HG03354 (cell line): ENCODE data around the gene STX4.

Source experiments
- ATAC-seq: cut with Tn5 transposase; IDR thresholded peaks from one replicate; pipeline ENCODE4 v1.9.1; 2021; ENCODE audit warnings: mild to moderate bottlenecking; ENCODE audit not compliant: unreplicated experiment, poor library complexity, severe bottlenecking

The STX4 gene

DNA sequence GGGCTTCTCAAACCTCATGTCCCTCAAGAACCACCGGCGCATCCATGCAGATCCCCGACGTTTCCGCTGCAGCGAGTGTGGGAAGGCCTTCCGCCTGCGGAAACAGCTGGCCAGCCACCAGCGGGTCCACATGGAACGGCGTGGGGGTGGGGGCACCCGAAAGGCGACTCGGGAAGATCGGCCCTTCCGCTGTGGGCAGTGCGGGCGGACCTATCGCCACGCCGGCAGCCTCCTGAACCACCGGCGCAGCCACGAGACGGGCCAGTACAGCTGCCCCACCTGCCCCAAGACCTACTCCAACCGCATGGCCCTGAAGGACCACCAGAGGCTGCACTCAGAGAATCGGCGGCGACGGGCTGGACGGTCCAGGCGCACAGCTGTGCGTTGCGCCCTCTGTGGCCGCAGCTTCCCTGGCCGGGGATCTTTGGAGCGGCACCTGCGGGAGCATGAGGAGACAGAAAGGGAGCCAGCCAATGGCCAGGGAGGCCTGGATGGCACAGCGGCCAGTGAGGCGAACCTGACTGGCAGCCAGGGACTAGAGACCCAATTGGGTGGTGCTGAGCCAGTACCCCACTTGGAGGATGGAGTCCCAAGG lies 46.8 kb downstream of the STX4 start:
- no peak for ATAC-seq

DNA sequence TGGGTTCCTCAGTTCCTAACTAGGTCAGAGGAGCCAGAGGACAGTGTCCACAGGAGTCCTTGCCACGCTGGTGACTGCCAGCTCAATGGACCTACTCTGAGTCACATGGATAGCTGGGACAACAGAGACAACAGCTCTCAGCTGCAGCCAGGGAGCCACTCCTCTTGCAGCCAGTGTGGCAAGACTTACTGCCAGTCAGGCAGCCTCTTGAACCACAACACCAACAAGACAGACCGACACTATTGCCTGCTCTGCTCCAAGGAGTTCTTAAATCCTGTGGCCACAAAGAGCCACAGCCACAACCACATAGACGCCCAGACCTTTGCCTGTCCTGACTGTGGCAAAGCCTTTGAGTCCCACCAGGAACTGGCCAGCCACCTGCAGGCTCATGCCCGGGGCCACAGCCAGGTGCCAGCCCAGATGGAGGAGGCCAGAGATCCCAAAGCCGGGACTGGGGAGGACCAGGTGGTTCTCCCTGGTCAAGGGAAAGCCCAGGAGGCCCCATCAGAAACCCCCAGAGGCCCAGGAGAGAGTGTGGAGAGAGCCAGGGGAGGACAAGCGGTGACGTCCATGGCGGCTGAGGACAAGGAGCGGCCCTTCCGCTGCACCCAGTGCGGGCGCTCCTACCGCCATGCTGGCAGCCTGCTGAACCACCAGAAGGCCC lies 47.5 kb downstream of the STX4 start:
- no peak for ATAC-seq

DNA sequence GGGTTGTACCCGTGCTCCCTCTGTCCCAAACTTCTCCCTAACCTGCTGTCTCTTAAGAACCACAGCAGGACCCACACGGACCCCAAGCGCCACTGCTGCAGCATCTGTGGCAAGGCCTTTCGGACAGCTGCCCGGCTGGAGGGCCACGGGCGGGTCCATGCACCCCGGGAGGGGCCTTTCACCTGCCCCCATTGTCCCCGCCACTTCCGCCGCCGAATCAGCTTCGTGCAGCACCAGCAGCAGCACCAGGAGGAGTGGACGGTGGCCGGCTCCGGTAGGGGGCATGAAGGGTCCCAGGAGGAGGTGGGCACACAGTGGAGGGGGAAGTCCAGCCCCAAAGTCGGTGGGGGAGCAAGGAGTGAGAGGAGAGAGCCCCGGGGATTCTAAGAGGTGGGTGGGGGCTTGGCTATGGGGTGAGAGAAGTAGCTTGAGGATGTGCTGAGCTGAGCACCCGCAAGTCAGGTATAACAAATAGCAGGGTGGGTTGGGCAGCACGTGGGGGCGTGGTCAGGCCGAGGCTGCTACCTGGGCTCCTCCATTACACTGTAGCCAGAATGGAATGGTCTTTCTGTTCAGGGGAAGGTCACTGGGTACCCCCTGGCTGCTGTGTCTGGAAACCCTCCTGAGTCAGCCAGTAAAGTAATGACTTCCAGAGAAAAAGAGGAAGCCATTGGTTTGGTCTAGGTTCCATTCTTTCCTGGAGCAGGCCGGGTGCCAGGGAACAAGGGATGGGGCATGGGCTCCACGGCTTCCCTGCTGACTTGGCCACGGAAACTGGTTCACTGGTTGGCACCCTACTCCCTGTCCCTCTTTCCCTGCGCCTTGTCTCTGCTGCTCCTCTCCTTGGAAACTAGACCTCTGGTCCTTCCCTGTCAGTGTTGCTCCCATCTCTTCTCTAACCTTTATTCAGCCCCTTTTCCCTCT lies 48.3 kb downstream of the STX4 start:
- ATAC-seq: no peak

DNA sequence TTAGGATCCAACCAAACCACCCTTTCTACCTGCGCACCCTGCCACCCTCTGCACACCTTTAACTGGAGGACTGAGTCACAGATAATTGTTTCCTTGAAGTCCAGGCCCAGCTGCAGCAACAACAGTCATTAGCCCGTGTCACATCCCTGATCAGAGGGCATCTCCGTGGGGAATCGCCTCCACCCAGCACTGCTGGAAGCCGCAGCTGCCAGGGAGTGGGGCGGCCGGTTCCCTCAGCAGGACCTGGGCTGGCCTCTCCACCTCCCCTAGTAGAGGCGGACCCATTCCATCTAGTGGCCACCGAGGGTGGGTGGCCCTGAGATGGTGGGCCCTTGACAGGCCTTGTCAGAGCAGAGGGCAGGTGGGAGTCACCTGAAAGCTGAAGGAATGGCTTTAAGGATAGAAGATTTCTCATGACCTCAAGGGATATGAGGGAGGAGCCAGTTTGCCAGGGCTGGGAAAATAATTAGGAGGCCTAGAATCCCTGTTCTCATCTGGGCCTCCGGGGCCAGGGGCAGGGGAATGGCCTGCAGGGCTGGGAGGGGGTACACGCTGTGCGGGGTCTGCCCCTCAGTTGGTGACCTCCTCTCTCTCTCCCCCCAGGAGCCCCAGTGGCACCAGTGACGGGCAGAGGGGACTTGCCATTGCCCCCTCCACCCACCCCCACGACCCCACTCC lies 49.1 kb downstream of the STX4 start:
- no peak for ATAC-seq

DNA sequence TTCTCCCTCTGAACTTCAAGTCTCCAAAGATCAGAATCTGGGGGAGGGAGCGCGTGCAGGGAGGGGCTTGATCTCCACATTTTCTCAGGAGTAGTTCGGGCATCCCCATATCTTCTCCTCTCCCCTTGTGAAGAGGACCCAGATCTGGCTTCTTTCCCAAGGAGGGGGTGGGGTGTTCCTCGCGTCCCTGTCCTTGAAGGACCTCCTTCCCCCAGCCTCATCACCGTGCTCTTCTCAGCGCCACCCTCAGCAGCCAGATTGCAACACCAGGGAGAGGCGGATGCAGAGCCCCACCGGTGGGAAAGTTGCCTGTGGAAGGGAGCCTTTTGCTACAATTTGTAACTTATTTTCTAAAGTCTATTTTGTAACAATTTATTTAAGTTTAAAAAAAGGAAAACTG lies 49.7 kb downstream of the STX4 start:
- no peak for ATAC-seq

DNA sequence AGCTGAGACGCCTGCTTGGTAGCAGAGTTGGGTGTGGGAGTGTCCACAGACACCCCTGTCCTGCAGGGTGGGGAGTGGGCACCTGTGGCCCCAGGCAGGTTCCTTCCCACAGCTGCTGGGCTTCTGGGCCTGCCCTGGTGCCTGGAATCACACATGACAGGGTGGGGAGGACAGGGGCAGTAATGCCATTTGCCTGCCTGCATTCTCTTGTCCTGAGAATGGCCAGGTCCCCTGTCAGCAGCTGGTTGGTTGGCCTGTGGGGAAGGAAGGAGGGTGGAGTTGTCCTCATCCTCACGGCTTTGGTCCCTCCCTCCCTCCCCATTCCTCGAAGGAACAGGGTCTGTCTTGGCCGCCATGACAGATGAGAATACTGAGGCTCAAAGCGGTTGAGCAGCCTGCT lies 50.2 kb downstream of the STX4 start:
- ATAC-seq: no peak

DNA sequence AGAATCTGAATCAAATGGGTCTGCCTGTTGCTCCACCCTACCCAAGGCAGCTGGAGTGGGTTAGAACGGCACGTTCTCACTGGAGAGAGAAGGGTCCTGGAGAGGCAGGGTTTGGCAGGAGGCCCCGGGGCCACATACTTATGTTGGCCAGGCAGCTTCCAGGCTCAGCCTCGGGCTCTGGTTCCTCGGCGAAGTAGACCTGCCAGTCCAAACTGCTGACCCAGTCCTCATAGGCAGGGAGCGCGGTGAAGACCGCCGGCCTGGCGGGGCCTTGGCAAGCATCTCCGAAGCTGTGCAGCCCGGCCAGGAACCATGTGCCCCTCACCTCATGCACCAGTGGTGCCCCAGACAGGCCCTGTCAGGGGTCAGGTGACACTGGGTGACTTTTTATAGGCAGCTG lies 50.6 kb downstream of the STX4 start:
- ATAC-seq: no peak

DNA sequence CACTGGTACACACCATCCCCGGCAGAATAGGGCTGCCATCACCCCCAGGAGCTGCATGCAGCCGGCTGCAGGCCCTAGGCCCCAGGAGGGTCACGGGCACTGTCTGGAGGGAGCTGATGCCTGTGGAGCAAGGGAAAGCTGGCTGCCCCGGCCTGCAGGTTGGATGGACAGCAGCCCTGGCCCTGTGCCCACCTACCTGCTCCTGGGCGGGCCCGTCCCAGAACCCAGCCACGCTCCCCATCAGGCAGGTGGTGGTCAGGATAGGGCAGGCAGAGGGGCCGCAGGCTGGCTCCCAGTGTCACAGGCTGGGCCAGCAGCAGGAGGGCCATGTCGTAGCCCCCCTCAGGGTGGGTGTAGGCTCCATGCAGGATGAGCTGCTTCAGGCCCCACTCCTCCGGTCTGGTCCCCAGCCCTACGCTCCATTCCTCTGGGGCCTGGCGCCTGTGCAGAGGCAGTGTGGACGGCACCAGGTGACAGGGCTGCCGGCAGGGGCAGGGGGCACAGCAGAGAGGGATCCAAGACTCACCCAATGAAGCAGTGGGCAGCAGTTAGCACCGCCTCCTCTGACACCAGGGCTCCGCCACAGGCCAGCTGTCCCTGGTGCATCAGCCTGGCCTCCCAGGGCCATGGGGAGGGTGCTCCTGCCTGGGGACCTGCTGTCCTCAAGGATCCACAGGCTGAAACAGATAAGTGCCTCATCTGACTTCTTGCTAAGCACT lies 51.4 kb downstream of the STX4 start:
- no peak for ATAC-seq

DNA sequence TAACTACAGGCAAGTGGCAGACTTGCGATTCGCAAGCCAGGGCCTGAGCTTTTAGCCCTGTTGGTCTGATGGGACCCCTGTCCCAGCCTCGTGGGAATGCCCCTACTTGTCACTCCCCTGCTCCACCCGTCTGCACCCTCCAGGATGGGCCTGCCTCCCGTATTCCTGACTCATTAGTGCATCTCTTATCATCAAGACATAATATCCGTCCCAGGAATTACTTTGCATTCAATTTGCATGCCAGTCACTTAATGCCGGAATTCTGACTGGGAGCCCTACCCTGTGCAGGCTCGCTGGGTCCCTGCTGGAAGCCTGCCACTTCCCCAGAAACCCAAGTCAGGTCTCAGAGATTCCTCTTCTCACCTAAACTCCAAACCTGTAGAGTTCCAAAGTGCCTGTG lies 52.1 kb downstream of the STX4 start:
- no peak for ATAC-seq

DNA sequence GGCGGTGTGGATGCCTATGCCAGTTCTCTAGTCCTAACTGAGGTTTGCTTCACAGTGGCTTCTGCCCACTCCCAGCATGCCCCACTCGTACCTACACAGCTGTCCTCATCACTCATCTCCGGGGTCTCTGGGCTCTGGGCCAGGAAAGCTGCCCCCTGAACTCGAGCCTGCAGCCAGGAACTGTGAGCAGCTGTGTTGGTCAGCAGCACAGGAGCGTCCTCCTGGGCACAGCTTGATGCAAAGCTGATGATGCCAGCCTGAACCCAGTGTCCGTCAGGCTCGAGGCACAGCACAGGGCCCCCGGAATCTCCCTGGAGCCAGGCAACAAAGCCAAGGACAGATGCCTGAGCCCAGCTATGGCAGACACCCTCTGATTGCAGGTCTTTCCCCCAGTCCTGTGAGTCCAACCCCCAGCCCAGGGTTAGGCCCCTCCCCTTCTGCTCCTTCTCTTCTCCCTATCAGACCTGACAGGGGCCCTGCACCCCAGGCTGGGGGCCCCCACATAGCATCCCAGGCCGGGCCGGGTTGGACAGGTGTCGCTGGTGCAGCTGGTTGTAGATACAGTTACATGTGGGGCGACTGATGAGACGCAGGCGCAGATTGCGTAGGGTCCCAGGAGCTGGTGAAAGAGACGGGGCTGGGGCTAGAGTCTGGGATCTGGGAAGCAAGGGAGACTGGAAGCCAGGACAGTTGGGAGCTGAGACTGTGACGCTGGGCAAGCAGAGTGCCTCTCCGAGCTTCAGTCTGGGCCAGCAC lies 52.7 kb downstream of the STX4 start:
- ATAC-seq: no peak

DNA sequence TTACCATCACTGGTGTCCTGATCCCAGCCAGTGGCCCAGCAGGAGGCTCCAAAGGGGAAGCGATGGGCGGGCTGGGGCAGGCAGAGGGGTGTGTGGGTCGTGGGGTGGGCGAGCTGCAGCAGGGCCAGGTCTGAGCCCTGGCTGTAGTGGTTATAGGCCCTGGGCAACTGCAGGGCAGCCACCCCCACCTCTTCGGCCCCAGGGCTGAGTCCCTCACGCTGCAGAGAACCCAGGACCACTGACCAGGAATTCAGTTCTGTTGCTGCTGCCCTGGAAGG lies 53.2 kb downstream of the STX4 start:
- no peak for ATAC-seq

DNA sequence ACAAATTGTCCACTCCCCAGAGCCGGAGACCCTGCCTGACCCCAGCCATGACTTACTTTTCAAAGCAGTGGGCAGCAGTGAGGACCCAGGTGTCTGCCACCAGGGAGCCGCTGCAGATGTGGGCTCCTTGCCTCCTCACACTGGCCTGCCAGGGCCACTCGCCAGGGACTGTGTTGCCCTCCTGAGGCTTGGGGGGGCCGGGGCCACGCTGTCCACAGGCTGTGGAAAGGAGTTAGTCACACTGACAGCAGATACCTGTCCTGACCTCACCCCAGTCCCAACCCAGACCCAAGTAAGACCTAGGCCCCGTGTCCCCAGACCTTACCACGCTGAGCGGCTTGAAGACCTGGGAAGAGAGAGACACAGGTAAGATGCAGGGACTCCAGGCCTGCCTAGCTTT lies 54.1 kb downstream of the STX4 start:
- ATAC-seq: no peak

DNA sequence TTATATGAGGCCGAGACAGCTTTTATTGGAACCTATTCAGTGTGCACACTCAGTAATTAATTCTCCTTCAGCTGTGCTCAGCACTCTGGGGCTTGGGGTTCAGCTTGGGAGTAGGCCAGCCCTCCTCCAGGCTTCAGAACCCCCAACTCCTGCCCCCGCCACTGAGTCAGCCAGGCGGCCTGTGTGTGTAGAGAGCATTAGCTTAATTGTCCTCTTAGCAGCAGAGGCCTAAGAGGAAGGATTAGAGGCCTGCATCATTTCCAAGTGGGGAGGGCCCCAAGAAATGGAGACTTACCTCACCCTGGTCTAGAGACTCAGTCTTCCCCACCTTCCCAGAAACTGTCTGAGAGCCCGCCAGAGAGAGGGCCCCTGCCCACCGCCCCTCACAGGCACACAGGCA lies 54.6 kb downstream of the STX4 start:
- ATAC-seq: no peak

DNA sequence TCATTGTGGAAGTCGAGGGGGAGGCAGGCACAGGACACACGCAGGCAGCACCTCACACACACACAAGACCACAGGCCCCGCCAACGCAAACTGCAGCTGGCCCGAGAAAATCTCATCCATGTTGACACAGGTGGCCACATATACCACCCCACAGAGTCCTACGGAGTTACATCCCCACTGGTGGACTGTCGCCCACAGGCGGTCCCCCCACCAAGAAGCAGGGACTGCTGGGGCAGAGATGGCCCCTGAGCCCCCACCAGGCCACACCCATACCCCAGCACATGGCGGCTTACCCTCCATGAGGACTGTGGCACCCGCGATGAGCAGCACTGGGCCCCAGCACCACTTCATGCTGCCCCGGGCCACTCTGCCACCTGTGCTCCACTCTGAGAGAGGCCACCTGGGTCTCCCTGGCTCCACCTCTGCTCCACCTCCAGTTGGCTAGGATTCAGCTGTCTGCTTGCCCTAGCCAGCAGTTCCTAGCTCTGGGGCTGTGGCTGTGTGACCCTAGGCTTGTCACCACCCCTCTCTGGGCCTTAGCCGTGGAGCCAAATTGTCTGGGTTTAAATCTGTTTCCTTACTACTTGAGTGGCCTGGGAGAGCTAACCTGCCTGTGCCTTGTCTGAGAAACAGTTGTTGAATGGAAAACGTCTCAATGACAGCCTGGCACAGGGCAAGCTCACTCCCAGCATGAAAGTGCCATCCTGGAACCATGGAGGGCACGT lies 55.3 kb downstream of the STX4 start, which contains the start of gene PRSS53:
Gene PRSS53, minus strand, starts transcription at position 485 of the 725 bp plus-strand sequence. Its CDS starts 134 bp downstream, at position 351.
- no peak for ATAC-seq

DNA sequence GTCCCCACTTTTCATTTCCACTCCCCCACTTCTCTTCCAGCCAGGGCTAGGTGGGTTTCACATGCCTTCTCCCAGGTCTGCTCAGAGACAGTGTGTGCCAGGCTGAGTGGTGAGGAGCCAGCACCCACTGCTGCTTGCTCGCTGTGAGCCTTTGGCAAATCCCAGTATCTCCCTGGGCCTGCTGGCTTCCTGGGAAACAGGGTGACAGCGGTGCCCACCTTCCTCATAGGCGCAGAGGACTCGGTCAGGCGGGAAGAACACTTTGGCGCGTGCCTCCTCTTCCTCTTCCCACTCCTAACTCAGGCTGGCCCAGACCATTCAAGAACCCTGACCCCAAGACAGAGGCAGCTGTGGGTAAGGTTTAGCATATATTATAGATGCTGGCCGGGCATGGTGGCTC lies 55.8 kb downstream of the STX4 start:
- ATAC-seq: no peak
